PC-3 (cell line): Measurements from ENCODE around the gene SNX13.

ENCODE experiments used
- CTCF ChIP-seq: fragments of 300-600 bp; sonication (generic); conservative IDR thresholded peaks from 2 replicates; pipeline ENCODE4 v1.5.1; 2017; ENCODE audit warnings: antibody characterized with exemption, low read depth, mild to moderate bottlenecking, low read length
- EZH2 ChIP-seq: fragments of 300-600 bp; sonication (generic); IDR thresholded peaks from one replicate; pipeline ENCODE4 v1.6.1; 2017; ENCODE audit warnings: antibody characterized with exemption, mild to moderate bottlenecking, low read length; ENCODE audit not compliant: unreplicated experiment
- EZH2phosphoT487 ChIP-seq: fragments of 300-600 bp; sonication (generic); IDR thresholded peaks from 2 replicates; pipeline ENCODE4 v1.6.1; 2018; ENCODE audit warnings: mild to moderate bottlenecking, antibody characterized with exemption, low read length, borderline replicate concordance

- TF ChIP-seq CTCF: no peak
- TF ChIP-seq EZH2phosphoT487: no peak
- TF ChIP-seq EZH2: no peak
These were observed 85.1 kb downstream of the SNX13 start for GRCh38 chr7:17855202-17855601.
